ENCODE data around the gene FAM120B.

FAM120B gene

GRCh38 chr6:170283212-170284081 lies 23.1 kb upstream of the FAM120B start:
- Histone ChIP-seq H3K9ac (no peak overlapping the region), H3K4me3 (no peak overlapping the region), H3K4me1 (peaks cover 15 to 29% (median 27%) of the 10 kb centered on the region in 10 experiments), H3K9me3 (replicated peaks in 1 of 11) (no peaks in the 10 kb centered on the region), H4K20me1 (peaks cover 21 to 61% (median 40%) of the 10 kb centered on the region in 11 experiments; a peak in 21 of 22 replicates), H3K27ac (no peak overlapping the region), H3K27me3 (peaks cover 58 to 91% (median 76%) of the 10 kb centered on the region in 11 experiments), H3K36me3 (peaks cover 0 to 63% (median 0%) of the 10 kb centered on the region in 11 experiments; a peak in 4 of 22 replicates), H3K4me2 (no peak overlapping the region)
- no peak for TF ChIP-seq Cebpa-rat (IDR thresholded peaks at IDR 0.05)

DNA sequence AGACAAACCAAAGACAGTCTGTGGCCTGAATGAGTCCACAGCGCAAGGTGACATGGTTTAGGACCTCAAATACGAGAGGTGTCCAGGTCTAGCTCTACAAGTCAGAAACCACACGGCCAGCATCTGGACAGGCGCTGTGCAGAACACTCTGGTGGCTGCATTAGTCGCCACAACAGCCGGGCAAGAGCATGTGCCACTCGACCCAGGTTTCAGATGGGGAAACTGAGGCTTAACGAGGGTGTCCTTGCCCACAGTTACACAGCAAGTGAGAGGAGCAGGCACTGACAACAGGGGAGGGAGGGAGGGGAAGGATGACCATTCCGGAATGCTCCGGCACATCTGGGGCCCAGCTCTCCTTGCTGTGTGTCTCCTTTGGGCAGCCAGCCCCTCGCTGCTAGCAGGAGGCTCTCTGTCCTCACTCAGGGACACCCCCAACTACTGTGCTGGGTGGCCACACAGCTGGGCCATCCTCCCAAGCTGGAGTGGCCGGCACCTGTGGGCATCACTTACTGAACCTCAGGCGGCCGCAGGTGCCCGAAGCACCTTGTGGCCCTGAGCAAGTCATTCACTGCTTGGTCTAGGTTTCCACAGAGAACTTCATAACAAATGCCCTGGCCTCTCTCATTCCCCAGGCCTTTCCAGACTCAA lies 22.3 kb upstream of the FAM120B start:
- Histone ChIP-seq H3K27ac (no peak overlapping the region), H3K9ac (no peak overlapping the region), H3K4me1 (peaks cover 15 to 29% (median 27%) of the 10 kb centered on the region in 10 experiments), H3K4me2 (no peak overlapping the region), H3K9me3 (replicated peaks in 1 of 11) (no peaks in the 10 kb centered on the region; a peak in 1 of 22 replicates), H3K36me3 (peaks cover 0 to 71% (median 0%) of the 10 kb centered on the region in 11 experiments; a peak in 4 of 22 replicates), H3K27me3 (peaks cover 66 to 97% (median 82%) of the 10 kb centered on the region in 11 experiments), H3K4me3 (no peak overlapping the region), H4K20me1 (peaks cover 29 to 69% (median 48%) of the 10 kb centered on the region in 11 experiments; a peak in 21 of 22 replicates)
- TF ChIP-seq Cebpa-rat (IDR thresholded peaks at IDR 0.05) = no peak

DNA sequence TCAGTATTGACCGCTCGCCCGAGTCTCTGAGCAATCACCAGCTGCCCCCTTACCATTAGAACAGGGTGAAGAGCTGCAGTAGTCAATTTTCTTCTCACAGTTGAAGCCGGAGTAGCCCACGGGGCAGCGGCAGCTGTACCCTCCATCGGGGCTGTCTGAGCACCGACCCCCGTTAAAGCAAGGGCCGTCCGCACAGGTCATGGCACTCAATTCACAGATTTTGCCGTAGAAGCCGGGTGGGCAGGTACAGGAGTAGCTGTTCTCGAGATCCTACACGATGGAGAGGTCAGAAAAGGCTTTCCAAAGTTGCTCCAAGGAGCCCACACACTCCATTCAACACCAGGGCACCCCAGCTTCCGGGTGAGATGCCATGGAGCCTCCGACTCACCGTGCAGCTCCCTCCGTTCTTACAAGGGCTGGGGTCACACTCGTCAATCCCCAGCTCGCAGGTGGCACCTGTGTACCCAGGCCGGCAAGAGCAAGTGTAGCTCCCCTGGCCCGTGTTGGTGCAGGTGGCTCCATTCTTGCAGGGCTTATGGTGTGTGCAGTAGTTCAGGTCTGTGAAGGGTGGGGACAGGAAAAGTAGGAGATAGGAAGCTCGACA lies 21.6 kb upstream of the FAM120B start:
- Histone ChIP-seq H3K27ac (no peak overlapping the region), H3K4me2 (no peak overlapping the region), H3K9ac (no peak overlapping the region), H3K4me1 (peaks cover 20 to 29% (median 27%) of the 10 kb centered on the region in 10 experiments), H3K27me3 (peaks cover 72 to 98% (median 85%) of the 10 kb centered on the region in 11 experiments), H4K20me1 (peaks cover 36 to 76% (median 56%) of the 10 kb centered on the region in 11 experiments; a peak in 21 of 22 replicates), H3K9me3 (replicated peaks in 1 of 11) (no peaks in the 10 kb centered on the region; a peak in 1 of 22 replicates), H3K4me3 (no peak overlapping the region), H3K36me3 (peaks cover 0 to 73% (median 0%) of the 10 kb centered on the region in 11 experiments; a peak in 4 of 22 replicates)
- TF ChIP-seq Cebpa-rat (IDR thresholded peaks at IDR 0.05) = no peak

GRCh38 chr6:170285482-170285881 lies 21.1 kb upstream of the FAM120B start:
- Histone ChIP-seq H3K27ac (no peak overlapping the region), H4K20me1 (peaks cover 39 to 80% (median 59%) of the 10 kb centered on the region in 11 experiments; a peak in 21 of 22 replicates), H3K9ac (no peak overlapping the region), H3K9me3 (replicated peaks in 1 of 11) (no peaks in the 10 kb centered on the region; a peak in 1 of 22 replicates), H3K4me3 (no peak overlapping the region), H3K27me3 (peaks cover 72 to 98% (median 86%) of the 10 kb centered on the region in 11 experiments), H3K4me1 (peaks cover 21 to 28% (median 24%) of the 10 kb centered on the region in 10 experiments), H3K4me2 (no peak overlapping the region), H3K36me3 (peaks cover 0 to 73% (median 0%) of the 10 kb centered on the region in 11 experiments; a peak in 4 of 22 replicates)
- no peak for TF ChIP-seq Cebpa-rat (IDR thresholded peaks at IDR 0.05)

GRCh38 chr6:170286246-170286933 lies 20.2 kb upstream of the FAM120B start:
- peaks cover 74 to 98% (median 90%) of the 10 kb centered on the region in 11 experiments for H3K27me3 ChIP-seq
- peaks cover 0 to 73% (median 0%) of the 10 kb centered on the region in 11 experiments; a peak in 4 of 22 replicates for H3K36me3 ChIP-seq
- peaks cover 45 to 80% (median 63%) of the 10 kb centered on the region in 11 experiments; a peak in 21 of 22 replicates for H4K20me1 ChIP-seq
- H3K4me3 ChIP-seq = peak overlapping the region in 1 of 10 experiments; percentile 75; a peak in 2 of 20 replicates
- no peaks in the 10 kb centered on the region; a peak in 1 of 22 replicates for H3K9me3 ChIP-seq (replicated peaks in 1 of 11)
- H3K4me1 ChIP-seq = peaks cover 20 to 31% (median 27%) of the 10 kb centered on the region in 10 experiments
- TF ChIP-seq Cebpa-rat (IDR thresholded peaks at IDR 0.05) = no peak
- peak overlapping the region in 1 of 11 experiments; percentile 96; a peak in 2 of 22 replicates for H3K4me2 ChIP-seq
- no peak overlapping the region for H3K9ac ChIP-seq
- H3K27ac ChIP-seq = no peak overlapping the region

DNA sequence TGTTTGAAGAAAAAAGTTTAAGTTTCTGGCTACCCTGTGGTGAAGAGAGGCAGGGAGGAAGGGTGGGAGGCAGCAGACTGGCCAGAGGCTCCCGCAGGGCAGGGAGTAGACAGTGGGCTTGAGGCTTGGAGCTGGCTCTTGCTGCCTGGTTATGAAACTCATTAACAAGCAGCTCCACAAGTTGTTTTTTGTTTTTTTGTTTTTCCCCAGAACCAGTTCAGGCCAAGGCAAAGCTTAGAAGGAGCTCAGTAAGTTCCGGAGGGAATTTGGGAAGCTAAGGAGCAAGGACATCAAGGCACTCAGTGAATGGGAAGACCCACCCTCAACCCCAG lies 19.7 kb upstream of the FAM120B start:
- TF ChIP-seq Cebpa-rat (IDR thresholded peaks at IDR 0.05) = no peak
- peaks cover 50 to 81% (median 68%) of the 10 kb centered on the region in 11 experiments; a peak in 21 of 22 replicates for H4K20me1 ChIP-seq
- H3K4me2 ChIP-seq = peak overlapping the region in 2 of 11 experiments; percentile 96; a peak in 3 of 22 replicates
- peak overlapping the region in 1 of 10 experiments; percentile 75; a peak in 2 of 20 replicates for H3K4me3 ChIP-seq
- peaks cover 0 to 72% (median 0%) of the 10 kb centered on the region in 11 experiments; a peak in 4 of 22 replicates for H3K36me3 ChIP-seq
- H3K4me1 ChIP-seq = peaks cover 26 to 36% (median 32%) of the 10 kb centered on the region in 10 experiments
- peak overlapping the region in 1 of 11 experiments; percentile 57; a peak in 1 of 22 replicates for H3K9ac ChIP-seq
- H3K9me3 ChIP-seq (replicated peaks in 1 of 11) = no peaks in the 10 kb centered on the region; a peak in 1 of 22 replicates
- no peak overlapping the region for H3K27ac ChIP-seq
- H3K27me3 ChIP-seq = peaks cover 79 to 98% (median 95%) of the 10 kb centered on the region in 11 experiments

GRCh38 chr6:170287371-170287876 lies 19.1 kb upstream of the FAM120B start:
- no peak for TF ChIP-seq Cebpa-rat (IDR thresholded peaks at IDR 0.05)
- Histone ChIP-seq H3K27me3 (peaks cover 85 to 100% (median 100%) of the 10 kb centered on the region in 11 experiments), H3K9me3 (replicated peaks in 1 of 11) (no peaks in the 10 kb centered on the region; a peak in 1 of 22 replicates), H4K20me1 (peaks cover 56 to 86% (median 74%) of the 10 kb centered on the region in 11 experiments; a peak in 21 of 22 replicates), H3K4me3 (peak overlapping the region in 2 of 10 experiments; percentile 70 to 75; a peak in 3 of 20 replicates), H3K9ac (peak overlapping the region in 1 of 11 experiments; percentile 57; a peak in 1 of 22 replicates), H3K4me2 (peak overlapping the region in 2 of 11 experiments; percentile 96; a peak in 3 of 22 replicates), H3K27ac (no peak overlapping the region), H3K36me3 (peaks cover 0 to 70% (median 0%) of the 10 kb centered on the region in 11 experiments; a peak in 4 of 22 replicates), H3K4me1 (peaks cover 27 to 38% (median 36%) of the 10 kb centered on the region in 10 experiments)
